Daoy (cell line): ENCODE data around the gene MUSK. TPM values are rescaled to one million over a fixed set of nuclear protein-coding genes. Genes with fewer than 3 reads are reported as not detected.

Experiments used
- total RNA-seq: library from RNA; depleted of rRNA; stranded (reverse); fragments of >200 nt; shearing (Covaris generic); gene quantifications from 2 replicates; pipeline ENCODE4 v1.2.3, GENCODE V29; 2014; rRNA removed

MUSK gene
- total RNA-seq, 1 experiment from 2014 or later = not detected

Other genes with a start within 250 kb of the MUSK start
- gene SVEP1, start 89.0 kb upstream of the MUSK start, total RNA-seq = 0.86 and 1.3 TPM in 2 replicates